C4-2B (cell line): ENCODE results near the gene GSTT2B.

ENCODE experiments used
- ZFX ChIP-seq: fragments of 450-650 bp; IDR thresholded peaks from 2 replicates; pipeline ENCODE4 v1.6.1; 2017
- TF ChIP-seq, protein P1 (sequence below): fragments of 450-650 bp; conservative IDR thresholded peaks from 2 replicates; pipeline ENCODE4 v1.5.1; 2017; ENCODE audit warnings: mild to moderate bottlenecking

DNA sequence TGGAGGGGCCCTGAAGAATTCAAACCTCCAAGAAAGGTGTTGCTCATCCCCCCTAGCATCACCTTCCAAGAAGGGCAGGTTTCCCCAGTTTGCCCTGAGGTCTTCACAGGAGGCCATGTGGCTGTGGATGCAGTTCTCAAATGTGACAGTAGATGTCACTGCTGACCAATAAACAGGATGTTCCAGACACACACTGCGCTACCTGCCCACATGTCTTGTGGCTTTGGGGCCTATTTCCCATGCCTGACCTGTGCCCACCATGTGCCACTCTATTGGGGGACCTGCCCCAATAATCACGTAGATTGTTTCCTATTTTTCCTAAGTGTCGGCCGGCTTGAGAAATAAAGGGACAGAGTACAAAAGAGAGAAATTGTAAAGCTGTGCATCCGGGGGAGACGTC lies 23.4 kb upstream of the GSTT2B start:
- TF ChIP-seq, protein P1, sequence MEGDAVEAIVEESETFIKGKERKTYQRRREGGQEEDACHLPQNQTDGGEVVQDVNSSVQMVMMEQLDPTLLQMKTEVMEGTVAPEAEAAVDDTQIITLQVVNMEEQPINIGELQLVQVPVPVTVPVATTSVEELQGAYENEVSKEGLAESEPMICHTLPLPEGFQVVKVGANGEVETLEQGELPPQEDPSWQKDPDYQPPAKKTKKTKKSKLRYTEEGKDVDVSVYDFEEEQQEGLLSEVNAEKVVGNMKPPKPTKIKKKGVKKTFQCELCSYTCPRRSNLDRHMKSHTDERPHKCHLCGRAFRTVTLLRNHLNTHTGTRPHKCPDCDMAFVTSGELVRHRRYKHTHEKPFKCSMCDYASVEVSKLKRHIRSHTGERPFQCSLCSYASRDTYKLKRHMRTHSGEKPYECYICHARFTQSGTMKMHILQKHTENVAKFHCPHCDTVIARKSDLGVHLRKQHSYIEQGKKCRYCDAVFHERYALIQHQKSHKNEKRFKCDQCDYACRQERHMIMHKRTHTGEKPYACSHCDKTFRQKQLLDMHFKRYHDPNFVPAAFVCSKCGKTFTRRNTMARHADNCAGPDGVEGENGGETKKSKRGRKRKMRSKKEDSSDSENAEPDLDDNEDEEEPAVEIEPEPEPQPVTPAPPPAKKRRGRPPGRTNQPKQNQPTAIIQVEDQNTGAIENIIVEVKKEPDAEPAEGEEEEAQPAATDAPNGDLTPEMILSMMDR = peak; percentile 74
- TF ChIP-seq ZFX = no peak
